A673 (cell line): Measurements from ENCODE around the gene CLDN11.
A peak's percentile ranks its signal among the peaks of the same experiment; 100 is the strongest.

Experiments
- EZH2 ChIP-seq: fragments of 200-600 bp; sonication (generic); IDR thresholded peaks from 2 replicates; pipeline ENCODE4 v1.6.1; 2017; ENCODE audit warnings: borderline replicate concordance, low read depth, mild to moderate bottlenecking, mixed read lengths, antibody characterized with exemption, low read length; ENCODE audit not compliant: poor library complexity, severe bottlenecking
- TF ChIP-seq, protein P1 (sequence below): fragments of 300-800, 200-600 bp; sonication (generic); conservative IDR thresholded peaks from 2 replicates; pipeline ENCODE4 v1.5.1; 2017; ENCODE audit warnings: low read depth, mild to moderate bottlenecking, antibody characterized with exemption, low read length, moderate library complexity, mixed read lengths

DNA sequence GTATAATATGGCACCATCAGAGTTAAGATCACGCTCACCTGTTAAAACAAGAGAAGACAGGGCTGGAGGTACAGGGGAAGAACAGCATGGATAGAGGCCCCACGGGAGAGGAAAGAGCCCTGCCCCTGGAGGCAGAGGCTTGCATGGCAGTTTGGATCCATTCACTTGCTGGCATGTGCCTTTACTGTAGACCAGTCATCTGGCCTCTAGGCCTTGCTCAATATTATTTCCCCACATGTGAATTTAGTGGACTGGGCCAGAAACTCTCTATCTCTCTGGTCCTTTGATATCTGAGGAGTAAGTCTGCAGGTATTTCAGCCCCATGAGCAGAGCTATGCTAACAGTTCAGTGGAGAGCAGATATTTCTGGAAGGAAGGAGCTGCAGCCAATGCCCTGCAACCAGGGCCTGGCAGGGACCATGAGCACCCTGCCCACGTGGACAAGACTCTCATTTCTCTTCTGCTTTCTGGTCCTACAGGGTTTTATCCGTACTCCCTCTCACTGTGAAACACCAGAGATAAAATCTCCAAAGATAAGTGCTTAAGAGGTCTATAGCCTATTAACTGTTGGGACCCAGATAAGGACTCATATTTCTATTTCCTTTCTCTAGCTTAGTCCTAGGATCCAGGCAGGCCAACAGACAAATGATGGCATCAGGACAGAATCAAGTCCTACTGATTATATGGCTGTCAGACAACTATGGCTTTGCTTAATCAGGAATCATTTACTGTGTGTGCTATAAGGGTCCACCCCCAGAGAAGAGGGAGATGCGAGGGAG is 65.0 kb downstream of the CLDN11 start:
- TF ChIP-seq, protein P1, sequence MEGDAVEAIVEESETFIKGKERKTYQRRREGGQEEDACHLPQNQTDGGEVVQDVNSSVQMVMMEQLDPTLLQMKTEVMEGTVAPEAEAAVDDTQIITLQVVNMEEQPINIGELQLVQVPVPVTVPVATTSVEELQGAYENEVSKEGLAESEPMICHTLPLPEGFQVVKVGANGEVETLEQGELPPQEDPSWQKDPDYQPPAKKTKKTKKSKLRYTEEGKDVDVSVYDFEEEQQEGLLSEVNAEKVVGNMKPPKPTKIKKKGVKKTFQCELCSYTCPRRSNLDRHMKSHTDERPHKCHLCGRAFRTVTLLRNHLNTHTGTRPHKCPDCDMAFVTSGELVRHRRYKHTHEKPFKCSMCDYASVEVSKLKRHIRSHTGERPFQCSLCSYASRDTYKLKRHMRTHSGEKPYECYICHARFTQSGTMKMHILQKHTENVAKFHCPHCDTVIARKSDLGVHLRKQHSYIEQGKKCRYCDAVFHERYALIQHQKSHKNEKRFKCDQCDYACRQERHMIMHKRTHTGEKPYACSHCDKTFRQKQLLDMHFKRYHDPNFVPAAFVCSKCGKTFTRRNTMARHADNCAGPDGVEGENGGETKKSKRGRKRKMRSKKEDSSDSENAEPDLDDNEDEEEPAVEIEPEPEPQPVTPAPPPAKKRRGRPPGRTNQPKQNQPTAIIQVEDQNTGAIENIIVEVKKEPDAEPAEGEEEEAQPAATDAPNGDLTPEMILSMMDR, result peak; percentile 22; the same call in 1 of the 2 replicates
- TF ChIP-seq EZH2, result no peak
